HG03039 (cell line): ENCODE data around the gene MYL6.
"Not testable (repeated sequence)": the region's sequence is repeated elsewhere in the genome, so short reads cannot be mapped to it uniquely, and the experiment has no call there.

Experiments
- ATAC-seq: cut with Tn5 transposase; IDR thresholded peaks from one replicate; pipeline ENCODE4 v1.9.1; 2021; ENCODE audit warnings: mild to moderate bottlenecking, moderate library complexity; ENCODE audit not compliant: unreplicated experiment

MYL6 gene

DNA sequence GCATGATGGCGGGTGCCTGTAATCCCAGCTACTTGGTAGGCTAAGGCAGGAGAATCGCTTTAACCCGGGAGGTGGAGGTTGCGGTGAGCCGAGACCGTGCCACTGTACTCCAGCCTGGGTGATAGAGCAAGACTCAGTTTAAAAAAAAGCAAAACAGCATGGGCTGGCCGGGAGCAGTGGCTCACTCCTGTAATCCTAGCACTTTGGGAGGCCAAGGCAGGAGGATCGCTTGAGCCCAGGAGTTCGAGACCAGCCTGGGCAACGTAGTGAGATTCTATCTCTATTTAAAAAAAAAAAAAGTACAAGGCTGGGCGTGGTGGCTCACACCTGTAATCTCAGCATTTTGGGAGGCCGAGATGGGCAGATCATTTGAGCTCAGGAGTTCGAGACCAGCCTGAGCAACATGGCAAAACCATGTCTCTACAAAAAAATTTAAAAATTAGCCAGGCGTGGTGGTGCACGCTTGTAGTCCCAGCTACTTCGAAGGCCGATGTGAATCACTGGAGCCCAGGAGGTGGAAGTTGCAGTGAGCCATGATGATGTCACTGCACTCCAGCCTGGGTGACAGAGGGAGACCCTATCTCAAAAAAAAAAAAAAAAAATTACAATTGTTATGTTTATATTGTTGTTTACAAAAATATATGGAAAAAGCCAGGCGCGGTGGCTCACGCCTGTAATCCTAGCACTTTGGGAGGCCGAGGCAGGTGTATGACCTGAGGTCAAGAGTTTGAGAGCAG lies 1.5 kb upstream of the MYL6 start:
- not testable (repeated sequence) for ATAC-seq

DNA sequence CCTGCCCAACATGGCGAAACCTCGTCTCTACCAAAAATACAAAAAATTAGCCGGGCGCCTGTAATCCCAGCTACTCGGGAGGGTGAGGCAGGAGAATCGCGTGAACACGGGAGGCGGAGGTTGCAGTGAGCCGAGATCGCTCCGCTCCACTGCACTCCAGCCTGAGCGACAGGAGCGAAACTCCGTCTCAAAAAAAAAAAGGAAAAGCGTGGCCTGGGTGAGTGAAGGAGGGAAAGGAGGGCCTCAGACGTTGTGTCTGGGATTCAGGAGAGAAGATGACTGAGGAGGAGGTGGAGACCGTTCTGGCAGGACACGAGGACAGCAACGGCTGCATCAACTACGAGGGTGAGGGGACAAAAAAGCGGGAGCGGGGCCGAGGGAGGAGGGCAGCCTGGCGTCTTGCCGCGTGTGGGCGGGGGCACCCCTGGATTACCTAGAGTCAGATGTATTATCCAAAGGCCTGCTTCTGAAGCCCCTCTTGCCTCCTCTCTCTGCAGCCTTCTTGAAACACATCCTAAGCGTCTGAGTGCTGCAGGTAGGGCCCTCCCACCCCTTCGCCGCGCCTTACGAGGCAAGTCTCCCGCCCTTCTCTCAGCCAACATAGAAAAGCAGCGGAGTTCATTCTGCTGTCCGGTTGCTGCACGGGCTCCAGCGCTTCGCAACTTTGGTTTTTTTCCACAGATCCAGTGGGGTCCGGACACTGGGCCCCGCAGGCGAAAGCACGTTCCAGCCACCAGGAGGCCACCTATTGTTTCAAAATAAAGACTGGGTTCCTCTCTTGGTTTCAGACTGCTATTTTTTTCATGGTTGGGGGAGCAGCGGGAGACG lies 744 bp upstream of the MYL6 start:
- peak; percentile 21 for ATAC-seq

DNA sequence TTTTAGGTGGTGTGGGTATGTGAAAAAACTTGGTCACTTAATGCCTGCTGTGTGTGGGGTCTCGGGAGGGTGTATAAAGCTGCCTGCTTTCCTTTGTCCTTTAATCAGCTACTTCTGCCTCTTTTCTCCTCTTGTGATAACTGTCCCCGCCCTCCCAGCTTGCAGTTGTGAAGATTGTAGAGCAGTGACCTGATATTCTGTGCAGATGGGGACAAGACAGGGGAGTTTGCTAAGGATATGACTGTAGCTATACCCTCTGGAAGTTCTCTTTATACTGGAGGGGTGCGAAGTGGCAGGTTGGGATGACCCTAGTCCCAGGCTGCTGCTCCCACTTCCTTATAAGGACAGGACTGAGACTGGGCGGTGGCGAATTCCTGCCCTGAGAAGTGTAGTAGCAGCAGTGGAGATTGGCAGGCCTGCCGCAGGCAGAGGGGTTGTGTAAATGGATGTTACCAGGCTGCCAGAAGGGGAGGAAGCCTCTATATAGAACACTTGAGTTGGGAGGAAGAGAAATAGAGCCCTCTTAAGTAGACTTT lies 835 bp downstream of the MYL6 start:
- ATAC-seq: no peak

DNA sequence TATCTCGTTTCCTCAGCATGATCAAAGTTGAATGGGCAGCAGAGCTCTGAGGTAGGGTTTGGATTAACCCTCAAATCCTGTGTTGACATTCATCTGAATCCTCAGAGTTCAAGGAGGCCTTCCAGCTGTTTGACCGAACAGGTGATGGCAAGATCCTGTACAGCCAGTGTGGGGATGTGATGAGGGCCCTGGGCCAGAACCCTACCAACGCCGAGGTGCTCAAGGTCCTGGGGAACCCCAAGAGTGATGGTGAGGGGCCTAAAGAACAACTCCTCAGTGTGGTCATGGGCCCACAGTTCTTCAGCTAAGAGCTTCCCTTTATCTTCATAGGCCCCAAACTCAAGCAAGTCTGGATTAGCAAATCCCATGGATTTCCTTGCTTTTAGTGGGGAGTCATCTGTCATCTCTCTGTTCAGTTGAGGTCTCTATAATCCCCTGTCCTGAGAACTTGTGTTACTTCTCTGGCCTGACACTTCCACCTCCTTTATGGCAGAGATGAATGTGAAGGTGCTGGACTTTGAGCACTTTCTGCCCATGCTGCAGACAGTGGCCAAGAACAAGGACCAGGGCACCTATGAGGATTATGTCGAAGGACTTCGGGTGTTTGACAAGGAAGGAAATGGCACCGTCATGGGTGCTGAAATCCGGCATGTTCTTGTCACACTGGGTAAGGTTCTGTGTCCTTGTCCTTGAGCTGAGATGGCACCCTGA lies 1.5 kb downstream of the MYL6 start:
- ATAC-seq: no peak

DNA sequence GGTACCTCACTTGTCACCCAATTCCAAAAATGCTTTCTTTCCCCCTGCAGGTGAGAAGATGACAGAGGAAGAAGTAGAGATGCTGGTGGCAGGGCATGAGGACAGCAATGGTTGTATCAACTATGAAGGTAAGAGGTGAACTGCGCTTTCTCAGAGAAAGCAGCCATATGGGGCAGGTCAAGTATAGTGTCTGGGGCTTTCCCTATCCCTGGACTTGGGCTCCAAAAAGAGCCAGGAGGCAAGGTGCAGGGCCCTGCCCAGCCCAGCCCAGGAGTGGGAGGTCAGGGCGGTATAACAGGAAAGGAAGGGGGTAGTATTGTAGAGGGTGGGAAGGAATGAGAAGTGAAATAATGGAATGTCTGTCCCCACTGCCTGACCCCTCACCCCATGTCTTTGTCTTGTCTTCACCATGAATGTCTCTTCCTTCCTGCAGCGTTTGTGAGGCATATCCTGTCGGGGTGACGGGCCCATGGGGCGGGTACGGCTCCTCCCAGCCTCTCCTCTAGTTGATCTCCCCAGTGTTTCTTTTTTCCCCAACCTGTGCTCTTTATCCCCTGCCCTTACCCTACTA lies 2.1 kb downstream of the MYL6 start:
- no peak for ATAC-seq

DNA sequence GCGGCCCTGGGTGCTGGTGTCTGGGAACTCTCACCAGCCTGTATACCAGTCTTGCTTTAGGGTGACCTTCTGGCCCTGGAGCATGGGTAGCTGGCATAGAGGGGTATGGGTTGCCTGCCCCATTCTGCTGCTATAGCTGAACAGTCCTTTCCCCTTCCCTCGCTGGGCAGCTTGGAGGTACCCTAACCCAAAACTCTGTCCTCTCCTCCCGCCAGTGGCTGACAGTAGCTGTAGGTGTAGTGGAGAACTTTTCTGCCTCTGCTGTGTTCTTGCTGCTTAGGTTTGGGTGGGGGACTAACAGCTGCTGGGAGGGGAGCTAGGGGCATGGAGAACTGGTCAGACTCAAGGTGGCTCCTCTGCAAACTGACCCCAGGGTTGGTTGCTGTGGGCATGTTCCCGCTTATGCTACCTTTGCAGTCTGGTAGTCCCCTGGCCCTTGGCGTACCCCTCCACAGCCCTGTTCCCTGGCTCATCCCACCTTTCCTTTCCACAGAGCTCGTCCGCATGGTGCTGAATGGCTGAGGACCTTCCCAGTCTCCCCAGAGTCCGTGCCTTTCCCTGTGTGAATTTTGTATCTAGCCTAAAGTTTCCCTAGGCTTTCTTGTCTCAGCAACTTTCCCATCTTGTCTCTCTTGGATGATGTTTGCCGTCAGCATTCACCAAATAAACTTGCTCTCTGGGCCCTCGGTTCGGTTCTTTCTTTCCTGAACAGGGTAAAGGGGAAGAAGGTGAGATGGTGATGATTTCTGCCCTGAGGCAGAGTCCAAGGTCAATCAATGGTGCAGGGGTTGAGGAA lies 2.9 kb downstream of the MYL6 start:
- ATAC-seq: no peak

DNA sequence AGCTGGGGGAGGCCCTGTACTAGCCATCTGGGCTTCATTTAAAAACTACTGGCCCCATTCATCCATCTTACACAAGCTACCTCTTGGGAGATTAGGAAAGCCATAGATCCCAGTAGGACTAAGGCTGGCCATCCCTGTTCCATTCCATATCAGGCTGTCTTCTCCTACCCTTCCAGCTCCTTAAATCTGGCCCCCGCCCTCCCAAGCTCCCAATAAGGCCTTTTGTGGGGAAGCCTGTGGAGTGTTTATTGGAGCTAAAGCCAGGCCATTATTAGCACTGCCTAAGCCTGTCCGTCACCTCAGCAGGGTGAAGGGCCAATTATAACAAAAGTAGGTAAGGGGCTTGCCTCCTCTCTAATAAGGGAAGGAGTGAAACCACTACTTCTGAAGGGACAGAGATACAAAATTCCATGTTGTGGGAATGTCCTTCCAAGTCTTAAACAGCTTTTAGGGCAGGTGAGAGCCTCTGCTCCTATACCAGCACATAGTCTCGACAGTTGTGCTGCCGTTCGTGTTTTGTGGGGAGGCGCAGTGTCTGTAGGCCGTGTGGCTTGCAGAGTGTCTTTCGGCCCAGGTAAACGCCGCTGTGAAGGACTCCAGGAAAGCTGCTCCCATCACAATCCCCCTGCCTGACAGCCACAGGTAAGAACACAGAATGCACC lies 3.7 kb downstream of the MYL6 start:
- no peak for ATAC-seq

DNA sequence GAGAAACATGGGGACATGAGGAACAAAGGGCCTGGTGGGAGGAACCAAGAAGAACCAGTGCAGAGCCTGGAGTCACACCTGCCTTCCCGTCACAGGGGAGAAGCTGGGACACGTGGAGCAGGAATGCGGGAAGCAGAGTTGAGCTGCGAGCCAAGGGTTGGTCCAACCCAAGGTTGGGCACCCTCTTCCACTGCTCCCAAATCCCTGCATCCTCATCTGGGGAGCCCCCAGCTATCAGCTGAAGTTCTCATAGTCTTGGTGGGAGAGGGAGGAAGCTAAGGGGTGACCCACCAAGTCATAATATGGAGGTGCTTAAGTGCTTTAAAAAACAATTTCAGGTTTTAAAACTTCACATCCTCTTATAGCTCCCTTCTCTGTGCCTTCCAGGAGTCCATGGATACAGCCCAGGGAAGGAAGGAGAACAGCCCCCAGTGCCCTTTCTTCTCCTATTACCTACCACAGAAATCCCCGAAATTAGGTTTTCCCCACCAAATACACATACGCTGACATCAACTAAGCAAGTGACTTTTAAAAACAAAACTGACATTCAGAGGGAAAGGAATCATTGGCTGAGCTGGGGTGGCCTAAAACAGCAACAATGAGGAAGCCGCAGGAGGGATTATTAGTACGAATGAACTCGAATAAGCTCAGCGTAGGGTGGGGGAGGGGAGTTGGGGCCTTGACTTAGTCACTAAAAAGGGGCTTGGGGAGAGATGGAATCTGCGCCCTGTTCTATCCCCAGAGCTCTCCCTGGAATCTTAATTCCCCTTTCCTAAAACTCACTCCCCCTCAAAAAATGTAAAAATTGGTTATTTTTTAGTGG lies 4.5 kb downstream of the MYL6 start:
- no peak for ATAC-seq

DNA sequence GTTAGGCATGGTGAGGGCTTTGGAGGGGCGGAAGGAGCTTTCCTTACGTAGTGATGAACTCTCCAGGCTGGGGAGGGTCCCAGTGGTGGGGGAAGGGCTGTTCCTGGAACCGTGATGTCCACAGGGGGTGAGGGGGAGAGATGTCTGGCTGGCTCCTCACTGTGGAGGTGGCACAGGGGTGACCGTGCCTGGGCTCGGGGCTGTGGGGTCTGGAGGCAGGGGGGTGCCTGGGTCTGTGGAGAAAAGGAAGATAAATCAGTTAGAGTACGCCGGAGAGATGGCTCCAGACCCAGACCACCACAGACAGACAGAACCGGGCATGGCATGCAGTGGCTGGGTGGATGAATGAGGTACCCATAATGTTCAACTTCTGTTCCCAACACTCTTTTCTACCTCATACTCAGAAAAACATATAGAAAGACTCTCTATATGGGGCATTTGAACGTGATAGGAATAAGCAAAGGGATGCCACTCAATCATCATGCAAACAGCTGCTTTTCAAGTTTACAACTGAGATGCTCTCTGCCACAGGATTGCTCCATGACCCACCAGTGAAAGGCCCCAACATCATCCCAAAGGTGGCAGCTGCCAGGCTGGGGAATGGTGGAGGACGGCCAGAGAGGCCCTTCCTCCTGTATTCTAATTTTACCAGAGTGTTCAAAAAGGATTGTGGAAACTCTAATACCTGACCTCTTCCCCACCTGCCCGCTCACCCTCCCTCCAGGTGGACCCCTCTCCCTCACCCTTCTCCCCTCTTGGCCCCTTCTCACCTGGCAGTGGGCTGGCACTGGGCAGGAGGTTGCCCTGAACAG lies 5.6 kb downstream of the MYL6 start:
- no peak for ATAC-seq

DNA sequence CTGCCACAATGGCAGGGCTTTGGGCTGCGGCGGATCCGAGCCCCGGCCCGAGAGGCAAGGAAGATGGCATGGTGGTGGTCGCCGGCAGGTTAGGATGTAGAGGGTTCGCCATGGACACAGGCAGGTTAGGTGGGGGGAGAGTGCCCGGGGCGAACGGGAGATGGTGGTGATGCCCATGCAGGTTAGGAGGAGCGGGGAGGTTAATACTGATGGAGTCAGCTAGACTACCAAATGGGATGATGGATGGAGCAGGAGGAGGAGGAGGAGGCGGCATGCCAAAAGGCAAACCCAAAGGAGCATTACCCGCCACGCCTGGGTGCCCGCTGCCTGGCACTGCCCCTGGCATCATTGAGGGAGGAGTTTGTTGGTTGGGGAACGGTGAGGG lies 6.2 kb downstream of the MYL6 start:
- ATAC-seq: no peak

DNA sequence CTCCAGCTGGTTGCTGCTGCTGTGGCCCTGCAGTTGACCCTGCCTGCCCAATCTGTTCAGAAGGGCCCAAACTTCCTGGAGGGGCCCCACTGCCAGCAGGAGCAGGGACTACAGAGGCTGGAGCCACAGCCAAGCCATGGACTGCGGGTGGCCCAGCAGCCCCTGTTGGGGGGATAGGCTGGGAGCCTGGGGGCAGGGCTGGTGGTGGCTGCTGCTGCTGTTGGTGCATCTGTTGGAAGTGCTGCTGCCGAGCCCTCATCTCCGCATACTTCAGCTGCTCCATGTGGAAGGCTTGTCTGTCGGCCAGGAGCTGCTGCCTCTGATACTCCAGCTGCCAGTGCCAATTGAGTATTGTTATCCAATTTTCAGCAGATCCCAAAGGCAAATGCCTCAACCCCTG lies 7.2 kb downstream of the MYL6 start:
- no peak for ATAC-seq

DNA sequence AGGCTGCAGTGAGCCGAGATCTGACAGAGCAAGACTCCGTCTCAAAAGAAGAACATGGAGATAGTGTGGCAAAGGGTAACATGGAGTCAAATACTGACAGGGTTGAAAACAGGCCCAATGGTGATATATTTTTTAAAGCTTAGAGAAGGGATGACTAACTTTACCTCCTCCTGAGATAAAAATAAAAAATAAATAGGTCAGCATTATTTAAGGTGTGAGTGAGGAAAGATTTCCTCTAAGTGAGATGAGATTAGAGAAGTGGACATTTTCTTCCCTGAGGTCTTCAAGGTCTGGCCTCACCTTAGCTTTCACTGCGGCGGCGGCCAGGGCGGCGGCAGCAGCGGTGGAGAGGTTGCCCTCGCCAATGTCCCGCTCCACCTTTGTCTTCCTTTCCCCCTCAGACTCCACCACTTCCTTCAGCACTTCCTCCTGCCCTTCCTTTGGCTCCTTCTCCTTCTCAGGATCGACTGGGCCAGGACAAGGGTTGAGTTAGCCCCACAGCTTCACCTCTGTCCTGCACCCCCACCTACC lies 11.1 kb downstream of the MYL6 start:
- no peak for ATAC-seq

DNA sequence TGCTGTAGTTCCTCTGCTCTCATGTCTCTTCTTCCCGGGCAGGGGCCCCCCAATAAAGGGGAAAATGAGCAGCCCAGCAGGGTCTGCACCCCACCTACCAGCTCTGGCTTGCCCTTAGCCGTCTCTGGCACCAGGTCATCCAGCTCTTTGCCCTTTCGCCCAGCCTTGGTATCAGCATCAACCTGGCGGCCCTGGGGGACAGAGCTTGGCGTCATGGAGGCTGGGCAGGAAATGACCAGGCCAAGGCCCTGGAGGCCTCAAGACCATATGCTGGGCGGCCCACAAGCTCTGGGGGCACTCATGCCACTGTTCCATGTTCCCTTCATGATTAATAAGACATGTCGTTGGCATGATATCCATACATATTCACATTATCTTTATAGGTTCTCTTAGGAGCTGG lies 14.7 kb downstream of the MYL6 start:
- no peak for ATAC-seq

DNA sequence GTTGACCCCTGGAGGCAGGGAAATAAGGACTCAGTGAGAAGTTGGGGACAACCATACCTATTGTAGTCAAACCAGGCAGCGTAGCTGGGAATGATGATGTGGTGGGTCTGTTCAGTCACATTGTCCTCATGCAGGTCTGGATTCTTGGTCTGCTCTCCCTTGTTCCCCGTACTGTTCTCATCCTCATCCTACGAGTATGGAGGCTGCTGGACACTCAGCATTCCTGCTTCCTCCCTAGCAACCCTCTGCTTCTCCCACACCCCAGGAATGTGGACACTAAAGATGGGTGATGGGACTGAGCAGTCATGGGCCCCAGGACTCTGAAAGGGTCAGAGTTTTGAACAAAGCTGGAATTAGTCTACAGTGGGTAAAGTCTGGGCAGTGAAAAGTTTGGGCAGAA lies 20.2 kb downstream of the MYL6 start:
- no peak for ATAC-seq

DNA sequence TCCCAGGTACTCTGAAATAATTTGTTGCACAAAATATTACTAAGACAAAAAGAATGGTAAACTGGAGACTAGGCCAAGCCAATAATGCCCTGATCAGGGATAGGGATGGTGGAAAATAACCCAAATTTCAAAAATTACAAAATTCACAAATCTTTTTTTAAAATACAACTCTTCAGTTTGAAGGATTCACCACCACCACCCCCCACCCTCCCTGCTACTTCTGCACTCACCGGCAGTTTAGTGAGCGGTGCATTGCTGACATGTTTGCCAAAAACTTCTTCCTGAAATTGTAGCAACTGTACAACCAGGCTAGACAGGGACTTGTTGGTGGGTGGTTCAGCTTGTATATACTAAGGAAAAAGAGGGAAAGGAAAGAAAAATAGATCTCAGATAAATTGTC lies 28.8 kb downstream of the MYL6 start:
- no peak for ATAC-seq

DNA sequence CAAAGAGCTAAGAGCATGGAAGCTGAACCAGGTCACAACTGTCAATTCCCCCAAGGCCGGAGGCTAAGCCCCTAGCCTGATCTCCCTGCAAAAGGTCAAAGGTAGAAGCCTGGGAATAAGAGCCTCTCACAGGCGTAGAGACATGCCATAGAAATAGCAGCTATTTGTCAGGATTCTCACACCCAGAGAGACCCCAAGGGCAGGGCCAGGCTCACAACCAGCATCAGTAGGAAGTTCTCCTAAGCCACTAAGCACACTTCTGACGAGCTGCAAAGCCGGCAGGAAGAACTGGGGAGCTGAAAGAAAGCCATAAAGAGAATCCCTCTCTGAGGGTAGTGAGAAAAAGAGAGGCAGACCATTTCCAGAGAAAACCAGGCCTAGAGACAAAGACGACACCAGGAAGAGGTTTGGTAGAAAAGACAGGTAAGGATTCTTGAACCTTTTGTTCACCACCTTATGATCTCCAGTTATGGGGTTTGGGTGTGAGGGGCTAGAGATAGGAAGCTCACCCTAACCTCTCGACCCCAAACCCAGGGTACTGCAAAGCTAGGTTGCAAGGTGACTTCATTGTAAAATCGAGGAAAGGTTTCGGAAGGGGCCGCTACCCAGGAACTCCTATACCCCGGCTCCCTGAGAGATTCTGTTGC lies 30.1 kb downstream of the MYL6 start:
- ATAC-seq: no peak

DNA sequence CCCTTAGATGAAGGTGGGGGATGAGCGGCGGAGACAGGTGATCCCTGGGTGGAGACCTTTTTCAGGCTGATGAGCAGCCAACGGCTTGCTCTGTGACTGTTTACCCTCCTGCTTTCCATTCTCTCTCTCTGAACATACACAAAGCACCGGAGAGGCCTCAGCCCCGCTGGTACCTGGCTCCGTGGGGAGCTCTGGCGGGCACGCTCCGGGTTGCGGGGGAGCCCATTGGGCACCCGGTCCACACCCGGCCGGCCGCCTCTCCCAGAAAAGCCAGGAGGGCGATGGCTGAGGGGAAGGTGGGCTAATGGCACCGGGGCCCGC lies 30.6 kb downstream of the MYL6 start:
- no peak for ATAC-seq
